Pancreas (tissue), 10 donors: ENCODE measurements around the gene NEMP1. TPM values are rescaled to one million over a fixed set of nuclear protein-coding genes. Genes with fewer than 3 reads are reported as not detected.

Source experiments
- ATAC-seq, 4 donors: fragments of 200-7000 bp; cut with Tn5 transposase; one replicate each; pipeline versions ENCODE4 v1.8.0 to v1.9.1; 2020; ENCODE audit warnings: mild to moderate bottlenecking in 4 of 4, moderate library complexity in 4 of 4
- DNase-seq, 6 donors: peaks; one replicate each; pipeline ENCODE4 v3.0.0-alpha.2; 2020
- FAIRE-seq: peaks from 2 replicates; lab custom pipeline; 2012; peaks lifted over from hg19 to GRCh38; lab: Jason Lieb, UNC
- H3K27ac ChIP-seq, 4 donors: fragments of 200-600 bp; sonication (generic); 1 replicate in 3 of 4; 2 replicates in 1 of 4; pipeline versions ENCODE4 v1.5.0 to v1.8.0; 2020
- H3K27me3 ChIP-seq, 4 donors: fragments of 200-600 bp; one replicate each; pipeline ENCODE4 v1.8.0; 2021
- H3K36me3 ChIP-seq, 3 donors: fragments of 200-600 bp; sonication (generic) in 1 of 3; one replicate each; pipeline versions ENCODE4 v1.5.0 to v1.8.0; 2020 to 2021
- H3K4me1 ChIP-seq, 3 donors: fragments of 200-600 bp; one replicate each; pipeline ENCODE4 v1.8.0; 2021
- H3K4me3 ChIP-seq, 4 donors: fragments of 200-600 bp; sonication (generic) in 2 of 4; one replicate each; pipeline versions ENCODE4 v1.5.0 to v1.8.0; 2020 to 2021
- H3K9me3 ChIP-seq, 4 donors: fragments of 200-600 bp; one replicate each; pipeline ENCODE4 v1.8.0; 2021
- CTCF ChIP-seq, 4 donors: fragments of 200-600 bp; sonication (generic) in 3 of 4; IDR thresholded peaks; one replicate each; pipeline versions ENCODE4 v1.5.0 to v1.8.0; 2021; ENCODE audit warnings: antibody characterized with exemption in 4 of 4
- WGBS, 2 donors: extraction: QIAGEN DNeasy Blood & Tissue Kit; methylation state at CpG; one replicate each; pipeline ENCODE4 v1.1.7; 2013; 5-methylcytosine and 5-hydroxymethylcytosine counted together
- intact Hi-C, 3 donors: fragments of 100-400 bp; cut with DNase I; formaldehyde crosslinking; loops; one replicate each; pipeline versions ENCODE4 v1.11.1 to v1.14.2; 2022
- polyA plus RNA-seq, 2 donors: library from polyadenylated mRNA; stranded (reverse); fragments of 200-250 nt; gene quantifications; one replicate each; pipeline ENCODE4 v1.2.3, GENCODE V29; 2013
- total RNA-seq, 6 donors: library from RNA; stranded (reverse); fragmentation: NEBNext Ultra II Directional in 4 of 6; extraction: Animal tissue kit (Norgen Biotek cat#: 25700) in 4 of 6; gene quantifications; one replicate each; pipeline versions ENCODE4 v1.2.1 to v1.2.4, GENCODE V29; 2021 to 2023
- donor health status: healthy with polysubstance abuse.
- donor health status: DM: no; HTN: no; CAD: no; lungs with moderate emphysema.
- donor health status: DM: no; HTN: no; CAD: no.
- donor health status: control.
- donor health status: control.
- donor health status: Bipolar disorder and iron deficiency.
- donor health status: DM: yes; HTN: yes; CAD: no.
- donor health status: DM: no; HTN: no; CAD: no.
- donor health status: DM: no; HTN: no; CAD: no.
- donor health status: DM: yes; HTN: yes; CAD: no.

NEMP1 gene
- total and polyA plus RNA-seq, 8 donors, result 1.1 to 5.7 (median 3.4) TPM

GRCh38 chr12:57118711-57119271 lies 40.2 kb upstream of the NEMP1 start:
- DNase-seq (no peak), FAIRE-seq (no peak), ATAC-seq (peak in 3 of 4 donors; percentile 34 to 80 (median 77))
- WGBS, 2 donors, result 77 to 87% methylated on average over 1 of the region's 1 CpG
- TF ChIP-seq CTCF (IDR thresholded peaks at IDR 0.05), result no peak
- Histone ChIP-seq H3K27me3 (no peaks in the 10 kb centered on the region), H3K4me3 (no peak overlapping the region), H3K36me3 (no peaks in the 10 kb centered on the region), H3K27ac (no peak overlapping the region), H3K9me3 (no peaks in the 10 kb centered on the region), H3K4me1 (no peaks in the 10 kb centered on the region)
- intact Hi-C loops, result no loop called here

- Histone ChIP-seq H3K27me3 (no peaks in the 10 kb centered on the region), H3K9me3 (no peaks in the 10 kb centered on the region), H3K27ac (no peak overlapping the region), H3K4me3 (no peak overlapping the region), H3K4me1 (peaks cover 0 to 4% (median 0%) of the 10 kb centered on the region in 3 donors), H3K36me3 (no peaks in the 10 kb centered on the region)
- intact Hi-C loops, result no loop called here
- no peak for DNase-seq
- no peak for ATAC-seq
- FAIRE-seq, result no peak
- WGBS, 2 donors, result 68 to 71% methylated on average over 5 of the region's 5 CpGs
- no peak for TF ChIP-seq CTCF (IDR thresholded peaks at IDR 0.05)
These were observed 38.1 kb upstream of the NEMP1 start for GRCh38 chr12:57116580-57117281.

- Histone ChIP-seq H3K27me3 (no peaks in the 10 kb centered on the region), H3K27ac (peak overlapping the region in 2 of 4 donors; percentile 97 to 98), H3K36me3 (no peaks in the 10 kb centered on the region), H3K4me1 (peaks cover 0 to 11% (median 0%) of the 10 kb centered on the region in 3 donors), H3K9me3 (no peaks in the 10 kb centered on the region), H3K4me3 (peak overlapping the region in 1 of 4 donors; percentile 71)
- peak in 1 of 4 donors; percentile 57 for ATAC-seq
- no peak for FAIRE-seq
- peak; percentile 46 to 73 (median 64) for TF ChIP-seq CTCF (IDR thresholded peaks at IDR 0.05)
- intact Hi-C loops, result loop anchor here in 2 of 3 donors (5.0 kb wide), 2 partner anchors 40 to 45 kb away; no protein-coding TSS in a partner anchor
- 44 to 59% methylated on average over 9 of the region's 9 CpGs for WGBS, 2 donors
- no peak for DNase-seq
These were observed 34.1 kb upstream of the NEMP1 start for GRCh38 chr12:57112492-57113294.

GRCh38 chr12:57111031-57111734 lies 32.6 kb upstream of the NEMP1 start, which contains the start of gene STAT6:
Gene STAT6, minus strand, starts transcription at chr12:57111362. Its CDS starts 3,084 bp downstream, at chr12:57108278.
- Histone ChIP-seq H3K36me3 (peaks cover 0 to 7% (median 0%) of the 10 kb centered on the region in 3 donors), H3K9me3 (no peaks in the 10 kb centered on the region), H3K4me3 (peak within 1 kb of the TSS; percentile 38 to 71 (median 68)), H3K4me1 (peaks cover 0 to 11% (median 0%) of the 10 kb centered on the region in 3 donors), H3K27ac (peak within 1 kb of the TSS; percentile 96 to 98 (median 97)), H3K27me3 (no peaks in the 10 kb centered on the region)
- ATAC-seq (peak; percentile 75 to 84 (median 76)), FAIRE-seq (no peak), DNase-seq (peak in 5 of 6 donors; percentile 75 to 88 (median 79))
- 0 to 1% methylated on average over 12 to 13 of the region's 13 CpGs for WGBS, 2 donors
- intact Hi-C loops, result loop anchor here in 2 of 3 donors (5.0 kb wide), 2 partner anchors 39 to 44 kb away; no protein-coding TSS in a partner anchor
- TF ChIP-seq CTCF (IDR thresholded peaks at IDR 0.05), result no peak
